Measurements from ENCODE around the gene MAPK8IP3. TPM values are rescaled to one million over a fixed set of nuclear protein-coding genes. Genes with fewer than 3 reads are reported as not detected.

The MAPK8IP3 gene
- polyA plus RNA-seq (2013, experiment 1 of 4) = 62.9 TPM
- polyA plus RNA-seq (2013, experiment 2 of 4) = 71.9 TPM
- 48.4 TPM for polyA plus RNA-seq (2013, experiment 3 of 4)
- 70.6 TPM for polyA plus RNA-seq (2013, experiment 4 of 4)

GRCh38 chr16:1705688-1706385 lies at the start of gene MAPK8IP3:
TSS of gene MAPK8IP3 (plus strand) at chr16:1706195. CDS start at chr16:1706340, 145 bp downstream.
- Histone ChIP-seq H3K4me3 (ENCODE audit: insufficient read depth, low read depth, low read length) (peak within 1 kb of the TSS; percentile 98), H3K27ac (ENCODE audit: insufficient read depth, low read depth, low read length, poor library complexity, severe bottlenecking) (peak within 1 kb of the TSS; percentile 94), H3K36me3 (ENCODE audit: control insufficient read depth, insufficient read depth, low read length) (peaks cover 14% of the 10 kb centered on the region), H3K27me3 (ENCODE audit: control insufficient read depth, insufficient read depth, low read length, poor library complexity, severe bottlenecking) (no peaks in the 10 kb centered on the region), H3K9me3 (ENCODE audit: control insufficient read depth, low read length) (no peaks in the 10 kb centered on the region), H3K4me1 (ENCODE audit: control insufficient read depth, insufficient read depth, low read length) (no peaks in the 10 kb centered on the region)
- 0% methylated on average over 79 of the region's 79 CpGs for WGBS, 2 experiments

- no peaks in the 10 kb centered on the region for H3K27me3 ChIP-seq (ENCODE audit: control insufficient read depth, insufficient read depth, low read length, poor library complexity, severe bottlenecking)
- H3K4me1 ChIP-seq (ENCODE audit: control insufficient read depth, insufficient read depth, low read length) = no peaks in the 10 kb centered on the region
- WGBS, 2 experiments = 94 to 95% methylated on average over 24 of the region's 24 CpGs
- H3K36me3 ChIP-seq (ENCODE audit: control insufficient read depth, insufficient read depth, low read length) = peaks cover 43% of the 10 kb centered on the region
- no peaks in the 10 kb centered on the region for H3K9me3 ChIP-seq (ENCODE audit: control insufficient read depth, low read length)
- no peak overlapping the region for H3K27ac ChIP-seq (ENCODE audit: insufficient read depth, low read depth, low read length, poor library complexity, severe bottlenecking)
- no peak overlapping the region for H3K4me3 ChIP-seq (ENCODE audit: insufficient read depth, low read depth, low read length)
These were observed 49.0 kb upstream of the MAPK8IP3 start for GRCh38 chr16:1656808-1657617.

- no peaks in the 10 kb centered on the region for H3K9me3 ChIP-seq (ENCODE audit: control insufficient read depth, low read length)
- no peaks in the 10 kb centered on the region for H3K27me3 ChIP-seq (ENCODE audit: control insufficient read depth, insufficient read depth, low read length, poor library complexity, severe bottlenecking)
- H3K27ac ChIP-seq (ENCODE audit: insufficient read depth, low read depth, low read length, poor library complexity, severe bottlenecking) = no peak overlapping the region
- WGBS, 2 experiments = 96 to 97% methylated on average over 13 of the region's 13 CpGs
- H3K4me3 ChIP-seq (ENCODE audit: insufficient read depth, low read depth, low read length) = no peak overlapping the region
- no peaks in the 10 kb centered on the region for H3K4me1 ChIP-seq (ENCODE audit: control insufficient read depth, insufficient read depth, low read length)
- H3K36me3 ChIP-seq (ENCODE audit: control insufficient read depth, insufficient read depth, low read length) = peaks cover 43% of the 10 kb centered on the region
These were observed 48.2 kb upstream of the MAPK8IP3 start for GRCh38 chr16:1657841-1658240.

- Histone ChIP-seq H3K36me3 (ENCODE audit: control insufficient read depth, insufficient read depth, low read length) (peaks cover 45% of the 10 kb centered on the region), H3K4me1 (ENCODE audit: control insufficient read depth, insufficient read depth, low read length) (no peaks in the 10 kb centered on the region), H3K27ac (ENCODE audit: insufficient read depth, low read depth, low read length, poor library complexity, severe bottlenecking) (no peak overlapping the region), H3K9me3 (ENCODE audit: control insufficient read depth, low read length) (no peaks in the 10 kb centered on the region), H3K4me3 (ENCODE audit: insufficient read depth, low read depth, low read length) (no peak overlapping the region), H3K27me3 (ENCODE audit: control insufficient read depth, insufficient read depth, low read length, poor library complexity, severe bottlenecking) (no peaks in the 10 kb centered on the region)
- 95 to 96% methylated on average over 4 to 5 of the region's 5 CpGs for WGBS, 2 experiments
These were observed 47.0 kb upstream of the MAPK8IP3 start for GRCh38 chr16:1659031-1659430.

- peaks cover 44% of the 10 kb centered on the region for H3K36me3 ChIP-seq (ENCODE audit: control insufficient read depth, insufficient read depth, low read length)
- H3K9me3 ChIP-seq (ENCODE audit: control insufficient read depth, low read length) = no peaks in the 10 kb centered on the region
- no peak overlapping the region for H3K4me3 ChIP-seq (ENCODE audit: insufficient read depth, low read depth, low read length)
- H3K4me1 ChIP-seq (ENCODE audit: control insufficient read depth, insufficient read depth, low read length) = no peaks in the 10 kb centered on the region
- H3K27me3 ChIP-seq (ENCODE audit: control insufficient read depth, insufficient read depth, low read length, poor library complexity, severe bottlenecking) = no peaks in the 10 kb centered on the region
- 93 to 95% methylated on average over 2 of the region's 2 CpGs for WGBS, 2 experiments
- no peak overlapping the region for H3K27ac ChIP-seq (ENCODE audit: insufficient read depth, low read depth, low read length, poor library complexity, severe bottlenecking)
These were observed 44.2 kb upstream of the MAPK8IP3 start for GRCh38 chr16:1661826-1662225.

GRCh38 chr16:1662543-1662942 lies 43.5 kb upstream of the MAPK8IP3 start:
- no peak overlapping the region for H3K27ac ChIP-seq (ENCODE audit: insufficient read depth, low read depth, low read length, poor library complexity, severe bottlenecking)
- H3K9me3 ChIP-seq (ENCODE audit: control insufficient read depth, low read length) = no peaks in the 10 kb centered on the region
- H3K36me3 ChIP-seq (ENCODE audit: control insufficient read depth, insufficient read depth, low read length) = peaks cover 51% of the 10 kb centered on the region
- no peaks in the 10 kb centered on the region for H3K27me3 ChIP-seq (ENCODE audit: control insufficient read depth, insufficient read depth, low read length, poor library complexity, severe bottlenecking)
- 96% methylated on average over 20 of the region's 20 CpGs for WGBS, 2 experiments
- H3K4me3 ChIP-seq (ENCODE audit: insufficient read depth, low read depth, low read length) = no peak overlapping the region
- no peaks in the 10 kb centered on the region for H3K4me1 ChIP-seq (ENCODE audit: control insufficient read depth, insufficient read depth, low read length)

GRCh38 chr16:1665829-1666228 lies 40.2 kb upstream of the MAPK8IP3 start:
- 95% methylated on average over 15 of the region's 15 CpGs for WGBS, 2 experiments
- no peaks in the 10 kb centered on the region for H3K4me1 ChIP-seq (ENCODE audit: control insufficient read depth, insufficient read depth, low read length)
- H3K9me3 ChIP-seq (ENCODE audit: control insufficient read depth, low read length) = no peaks in the 10 kb centered on the region
- no peak overlapping the region for H3K4me3 ChIP-seq (ENCODE audit: insufficient read depth, low read depth, low read length)
- H3K27me3 ChIP-seq (ENCODE audit: control insufficient read depth, insufficient read depth, low read length, poor library complexity, severe bottlenecking) = no peaks in the 10 kb centered on the region
- no peak overlapping the region for H3K27ac ChIP-seq (ENCODE audit: insufficient read depth, low read depth, low read length, poor library complexity, severe bottlenecking)
- H3K36me3 ChIP-seq (ENCODE audit: control insufficient read depth, insufficient read depth, low read length) = peaks cover 71% of the 10 kb centered on the region

GRCh38 chr16:1666316-1666715 lies 39.7 kb upstream of the MAPK8IP3 start:
- Histone ChIP-seq H3K9me3 (ENCODE audit: control insufficient read depth, low read length) (no peaks in the 10 kb centered on the region), H3K36me3 (ENCODE audit: control insufficient read depth, insufficient read depth, low read length) (peaks cover 76% of the 10 kb centered on the region), H3K4me1 (ENCODE audit: control insufficient read depth, insufficient read depth, low read length) (no peaks in the 10 kb centered on the region), H3K27me3 (ENCODE audit: control insufficient read depth, insufficient read depth, low read length, poor library complexity, severe bottlenecking) (no peaks in the 10 kb centered on the region), H3K27ac (ENCODE audit: insufficient read depth, low read depth, low read length, poor library complexity, severe bottlenecking) (no peak overlapping the region), H3K4me3 (ENCODE audit: insufficient read depth, low read depth, low read length) (no peak overlapping the region)
- WGBS, 2 experiments = 95 to 97% methylated on average over 13 of the region's 13 CpGs

GRCh38 chr16:1667271-1667670 lies 38.7 kb upstream of the MAPK8IP3 start:
- Histone ChIP-seq H3K4me3 (ENCODE audit: insufficient read depth, low read depth, low read length) (no peak overlapping the region), H3K9me3 (ENCODE audit: control insufficient read depth, low read length) (no peaks in the 10 kb centered on the region), H3K27me3 (ENCODE audit: control insufficient read depth, insufficient read depth, low read length, poor library complexity, severe bottlenecking) (no peaks in the 10 kb centered on the region), H3K4me1 (ENCODE audit: control insufficient read depth, insufficient read depth, low read length) (no peaks in the 10 kb centered on the region), H3K27ac (ENCODE audit: insufficient read depth, low read depth, low read length, poor library complexity, severe bottlenecking) (no peak overlapping the region), H3K36me3 (ENCODE audit: control insufficient read depth, insufficient read depth, low read length) (peaks cover 72% of the 10 kb centered on the region)
- WGBS, 2 experiments = 96% methylated on average over 8 of the region's 8 CpGs

- WGBS, 2 experiments = 95 to 96% methylated on average over 14 of the region's 14 CpGs
- Histone ChIP-seq H3K9me3 (ENCODE audit: control insufficient read depth, low read length) (no peaks in the 10 kb centered on the region), H3K4me3 (ENCODE audit: insufficient read depth, low read depth, low read length) (no peak overlapping the region), H3K27ac (ENCODE audit: insufficient read depth, low read depth, low read length, poor library complexity, severe bottlenecking) (no peak overlapping the region), H3K27me3 (ENCODE audit: control insufficient read depth, insufficient read depth, low read length, poor library complexity, severe bottlenecking) (no peaks in the 10 kb centered on the region), H3K36me3 (ENCODE audit: control insufficient read depth, insufficient read depth, low read length) (peaks cover 66% of the 10 kb centered on the region), H3K4me1 (ENCODE audit: control insufficient read depth, insufficient read depth, low read length) (no peaks in the 10 kb centered on the region)
These were observed 38.1 kb upstream of the MAPK8IP3 start for GRCh38 chr16:1667916-1668315.
